Measurements from ENCODE around the gene PRR12.
A peak's percentile ranks its signal among the peaks of the same experiment; 100 is the strongest.

PRR12 gene

DNA sequence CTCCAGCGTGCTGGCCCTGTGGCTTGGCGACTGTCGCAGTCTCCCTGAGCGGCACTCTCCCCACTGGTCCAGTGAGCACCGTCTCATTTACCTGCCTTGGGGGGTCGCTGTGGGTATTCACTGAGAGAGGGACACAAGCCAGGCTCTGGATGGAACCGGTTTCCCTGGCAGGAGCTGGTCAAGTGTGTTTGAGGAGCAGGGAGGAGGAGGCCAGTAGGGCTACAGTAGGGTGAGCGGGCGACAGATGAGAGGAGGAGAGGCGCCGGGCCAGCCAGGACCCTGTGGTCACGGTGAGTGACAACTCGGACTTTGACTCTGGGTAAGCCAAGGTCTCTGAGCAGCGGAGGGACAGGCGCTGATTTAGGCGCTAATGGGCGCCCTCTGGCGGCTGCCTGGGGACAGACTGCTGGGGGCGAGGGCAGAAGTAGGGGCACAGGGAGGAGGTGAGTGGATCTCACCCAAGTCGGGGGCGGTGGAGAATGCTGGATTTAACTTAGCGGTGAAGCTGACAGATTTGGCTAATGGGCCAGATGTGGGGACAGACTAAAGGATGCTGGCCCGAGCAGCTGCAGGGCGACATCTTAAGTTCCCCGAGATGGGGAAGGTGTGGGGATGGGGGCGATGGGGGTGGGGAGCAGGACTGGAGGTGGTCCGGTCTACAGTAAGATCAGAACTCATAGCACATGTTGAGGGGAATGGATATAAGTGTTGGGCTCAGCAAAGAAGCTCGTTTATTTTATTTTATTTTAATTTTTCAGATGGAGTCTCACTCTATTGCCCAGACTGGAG lies 81.3 kb downstream of the PRR12 start:
- no peak overlapping the region for H3K9ac ChIP-seq
- peak overlapping the region; percentile 77 for H3K4me2 ChIP-seq (ENCODE audit: low read length)
- peak overlapping the region; percentile 68 for H2AFZ ChIP-seq
- H3K36me3 ChIP-seq (ENCODE audit: control insufficient read depth, insufficient read depth, low read length) = no peaks in the 10 kb centered on the region
- no peaks in the 10 kb centered on the region for H3K9me3 ChIP-seq (ENCODE audit: control insufficient read depth, low read length)
- H3K27me3 ChIP-seq (ENCODE audit: control insufficient read depth, insufficient read depth, low read length) = no peaks in the 10 kb centered on the region
- H3K4me3 ChIP-seq (ENCODE audit: low read depth, low read length) = peak overlapping the region; percentile 39
- H3K27ac ChIP-seq = no peak overlapping the region
- peaks cover 4% of the 10 kb centered on the region for H3K4me1 ChIP-seq
- TF ChIP-seq, protein P1, sequence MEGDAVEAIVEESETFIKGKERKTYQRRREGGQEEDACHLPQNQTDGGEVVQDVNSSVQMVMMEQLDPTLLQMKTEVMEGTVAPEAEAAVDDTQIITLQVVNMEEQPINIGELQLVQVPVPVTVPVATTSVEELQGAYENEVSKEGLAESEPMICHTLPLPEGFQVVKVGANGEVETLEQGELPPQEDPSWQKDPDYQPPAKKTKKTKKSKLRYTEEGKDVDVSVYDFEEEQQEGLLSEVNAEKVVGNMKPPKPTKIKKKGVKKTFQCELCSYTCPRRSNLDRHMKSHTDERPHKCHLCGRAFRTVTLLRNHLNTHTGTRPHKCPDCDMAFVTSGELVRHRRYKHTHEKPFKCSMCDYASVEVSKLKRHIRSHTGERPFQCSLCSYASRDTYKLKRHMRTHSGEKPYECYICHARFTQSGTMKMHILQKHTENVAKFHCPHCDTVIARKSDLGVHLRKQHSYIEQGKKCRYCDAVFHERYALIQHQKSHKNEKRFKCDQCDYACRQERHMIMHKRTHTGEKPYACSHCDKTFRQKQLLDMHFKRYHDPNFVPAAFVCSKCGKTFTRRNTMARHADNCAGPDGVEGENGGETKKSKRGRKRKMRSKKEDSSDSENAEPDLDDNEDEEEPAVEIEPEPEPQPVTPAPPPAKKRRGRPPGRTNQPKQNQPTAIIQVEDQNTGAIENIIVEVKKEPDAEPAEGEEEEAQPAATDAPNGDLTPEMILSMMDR (IDR thresholded peaks at IDR 0.05) = peak; percentile 86
- H3K79me2 ChIP-seq = no peaks in the 10 kb centered on the region

Measured in parathyroid adenoma (tissue), 2 donors.